ENCODE data around the gene CDT1.
A peak's percentile ranks its signal among the peaks of the same experiment; 100 is the strongest.

Gene CDT1

DNA sequence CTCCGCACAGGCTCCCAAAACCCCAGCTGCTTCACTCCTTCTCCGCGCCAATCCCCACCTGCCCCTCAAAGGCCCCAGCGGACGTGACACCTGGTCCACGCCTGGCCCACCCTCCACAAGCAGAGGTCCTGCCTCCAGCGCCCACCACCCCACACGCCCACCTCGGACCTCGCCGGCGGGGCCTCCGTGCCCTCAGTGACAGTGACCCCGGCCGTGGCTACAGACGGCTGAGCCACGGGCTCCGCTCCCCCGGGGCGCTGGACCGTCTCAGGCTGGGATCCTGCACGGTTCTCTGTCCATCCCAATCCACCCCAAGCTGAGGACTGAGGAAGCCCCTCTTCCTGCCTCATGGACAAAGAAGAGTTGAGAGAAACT is 43.6 kb upstream of the CDT1 start:
- H3K79me2 ChIP-seq (ENCODE audit: control insufficient read depth, insufficient read depth, low read length, poor library complexity): peaks cover 12% of the 10 kb centered on the region
- DNase-seq: no peak
- no peaks in the 10 kb centered on the region for H3K27me3 ChIP-seq (ENCODE audit: insufficient read depth, low read length)
- H4K8ac ChIP-seq (ENCODE audit: low read depth, low read length): no peak overlapping the region
- no peak overlapping the region for H2AFZ ChIP-seq (ENCODE audit: insufficient read depth, low read length, poor library complexity)
- H4K12ac ChIP-seq (ENCODE audit: low read depth, low read length): no peak overlapping the region
- no peak overlapping the region for H2BK12ac ChIP-seq (ENCODE audit: low read length)
- peaks cover 7% of the 10 kb centered on the region in 2 experiments for H3K36me3 ChIP-seq (ENCODE audit: control insufficient read depth in 1 of 2, insufficient read depth in 2 of 2, low read length in 2 of 2)
- H3K27ac ChIP-seq (ENCODE audit: low read depth, low read length): no peak overlapping the region
- H2AK5ac ChIP-seq (ENCODE audit: low read length): no peak overlapping the region
- peaks cover 6% of the 10 kb centered on the region for H3K9me3 ChIP-seq (ENCODE audit: insufficient read depth, low read depth, low read length)
- no peak overlapping the region for H3K4me3 ChIP-seq (ENCODE audit: low read depth, low read length)
- H3K4ac ChIP-seq (ENCODE audit: low read depth, low read length): no peak overlapping the region
- peak overlapping the region; percentile 10 for H4K91ac ChIP-seq (ENCODE audit: low read depth, low read length)
- no peak overlapping the region for H3K18ac ChIP-seq (ENCODE audit: low read length)
- H3K23ac ChIP-seq (ENCODE audit: low read length): no peak overlapping the region
- H2BK5ac ChIP-seq (ENCODE audit: low read depth, low read length, poor library complexity): no peak overlapping the region
- WGBS (ENCODE audit: extremely low coverage, insufficient coverage, insufficient read length): no CpG with 5 or more reads among the region's 22 CpGs
- H3K4me1 ChIP-seq (ENCODE audit: control insufficient read depth in 1 of 2, insufficient read depth in 2 of 2, low read length in 2 of 2): peaks cover 34 to 50% of the 10 kb centered on the region in 2 experiments
- H3K9ac ChIP-seq (ENCODE audit: low read length): no peak overlapping the region
- no peak overlapping the region for H3K14ac ChIP-seq (ENCODE audit: low read length)
- no peak overlapping the region for H2BK120ac ChIP-seq (ENCODE audit: insufficient read depth, low read length, poor library complexity)
- no peak overlapping the region for H3K4me2 ChIP-seq (ENCODE audit: low read length)
- peaks cover 19% of the 10 kb centered on the region for H3K79me1 ChIP-seq (ENCODE audit: low read length)

DNA sequence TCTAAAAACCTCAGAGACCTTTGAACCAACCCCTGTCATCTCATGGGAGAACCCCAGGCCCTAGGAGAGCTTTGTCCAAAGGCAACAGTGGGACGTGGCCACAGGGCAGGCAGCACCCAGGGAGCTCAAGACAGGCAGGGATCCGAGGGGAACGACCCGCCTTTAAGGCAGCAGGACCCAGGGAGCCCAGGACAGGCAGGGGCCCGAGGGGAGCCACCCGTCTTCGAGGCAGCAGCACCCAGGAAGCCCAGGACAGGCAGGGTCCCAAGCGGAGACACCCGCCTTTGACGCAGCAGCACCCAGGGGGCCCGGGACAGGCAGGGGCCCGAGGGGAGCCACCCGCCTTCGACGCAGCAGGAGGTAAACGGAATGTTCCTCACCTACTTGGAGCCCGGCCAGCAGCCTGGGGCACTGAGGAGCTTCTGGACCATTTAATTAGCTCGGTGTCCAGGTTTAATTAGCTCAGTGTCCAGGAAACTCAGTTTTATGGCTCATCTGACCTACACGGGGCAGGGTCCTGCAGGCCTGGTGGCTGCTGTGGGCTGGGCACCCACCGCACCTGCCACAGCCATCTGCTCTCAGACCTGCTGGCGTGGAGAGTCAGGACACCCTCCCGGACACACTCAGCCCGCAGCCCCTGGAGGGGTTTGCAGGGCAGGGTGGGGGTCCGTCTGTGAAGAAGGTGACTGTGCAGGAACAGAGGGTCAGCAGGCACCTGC is 43.0 kb upstream of the CDT1 start:
- Histone ChIP-seq H3K36me3 (ENCODE audit: control insufficient read depth in 1 of 2, insufficient read depth in 2 of 2, low read length in 2 of 2) (peaks cover 7% of the 10 kb centered on the region in 2 experiments), H4K12ac (ENCODE audit: low read depth, low read length) (no peak overlapping the region), H3K4me1 (ENCODE audit: control insufficient read depth in 1 of 2, insufficient read depth in 2 of 2, low read length in 2 of 2) (peaks cover 39 to 54% of the 10 kb centered on the region in 2 experiments), H3K4ac (ENCODE audit: low read depth, low read length) (peak overlapping the region; percentile 14), H4K8ac (ENCODE audit: low read depth, low read length) (no peak overlapping the region), H3K79me2 (ENCODE audit: control insufficient read depth, insufficient read depth, low read length, poor library complexity) (peaks cover 12% of the 10 kb centered on the region), H3K27me3 (ENCODE audit: insufficient read depth, low read length) (no peaks in the 10 kb centered on the region), H2BK12ac (ENCODE audit: low read length) (no peak overlapping the region), H2AK5ac (ENCODE audit: low read length) (peak overlapping the region; percentile 24), H3K14ac (ENCODE audit: low read length) (no peak overlapping the region), H3K27ac (ENCODE audit: low read depth, low read length) (no peak overlapping the region), H3K4me3 (ENCODE audit: low read depth, low read length) (no peak overlapping the region), H3K23ac (ENCODE audit: low read length) (no peak overlapping the region), H3K4me2 (ENCODE audit: low read length) (no peak overlapping the region), H3K9me3 (ENCODE audit: insufficient read depth, low read depth, low read length) (peaks cover 6% of the 10 kb centered on the region), H3K18ac (ENCODE audit: low read length) (no peak overlapping the region), H2AFZ (ENCODE audit: insufficient read depth, low read length, poor library complexity) (no peak overlapping the region), H3K79me1 (ENCODE audit: low read length) (peaks cover 19% of the 10 kb centered on the region), H4K91ac (ENCODE audit: low read depth, low read length) (no peak overlapping the region), H3K9ac (ENCODE audit: low read length) (no peak overlapping the region), H2BK120ac (ENCODE audit: insufficient read depth, low read length, poor library complexity) (no peak overlapping the region), H2BK5ac (ENCODE audit: low read depth, low read length, poor library complexity) (no peak overlapping the region)
- WGBS (ENCODE audit: extremely low coverage, insufficient coverage, insufficient read length): no CpG with 5 or more reads among the region's 24 CpGs
- DNase-seq: peak in 1 of 2 donors; percentile 49

DNA sequence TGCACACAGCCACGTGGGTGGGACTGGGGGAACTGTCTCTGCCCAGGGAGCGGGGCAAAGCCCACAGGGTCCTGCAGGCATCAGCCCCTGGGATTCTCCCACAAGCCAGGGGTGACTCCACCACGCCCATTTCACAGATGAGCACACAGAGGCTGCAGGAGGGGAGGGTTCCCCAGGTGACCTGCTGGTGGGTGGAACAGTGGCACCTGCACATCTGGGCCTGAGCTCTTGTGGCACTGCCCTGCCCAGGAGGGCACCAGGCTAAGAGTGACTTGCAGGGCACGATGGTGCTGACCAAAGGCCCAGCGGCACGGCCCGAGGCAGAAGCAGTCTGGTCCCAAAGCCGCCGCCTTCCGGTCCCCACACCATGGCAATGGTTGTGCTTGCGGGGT is 42.5 kb upstream of the CDT1 start:
- Histone ChIP-seq H2BK5ac (ENCODE audit: low read depth, low read length, poor library complexity) (no peak overlapping the region), H3K27ac (ENCODE audit: low read depth, low read length) (no peak overlapping the region), H3K79me1 (ENCODE audit: low read length) (peaks cover 19% of the 10 kb centered on the region), H2BK120ac (ENCODE audit: insufficient read depth, low read length, poor library complexity) (no peak overlapping the region), H2AK5ac (ENCODE audit: low read length) (no peak overlapping the region), H3K23ac (ENCODE audit: low read length) (no peak overlapping the region), H2AFZ (ENCODE audit: insufficient read depth, low read length, poor library complexity) (no peak overlapping the region), H3K27me3 (ENCODE audit: insufficient read depth, low read length) (no peaks in the 10 kb centered on the region), H4K8ac (ENCODE audit: low read depth, low read length) (no peak overlapping the region), H3K9me3 (ENCODE audit: insufficient read depth, low read depth, low read length) (peaks cover 6% of the 10 kb centered on the region), H3K9ac (ENCODE audit: low read length) (no peak overlapping the region), H3K4me1 (ENCODE audit: control insufficient read depth in 1 of 2, insufficient read depth in 2 of 2, low read length in 2 of 2) (peaks cover 44 to 53% of the 10 kb centered on the region in 2 experiments), H3K79me2 (ENCODE audit: control insufficient read depth, insufficient read depth, low read length, poor library complexity) (peaks cover 12% of the 10 kb centered on the region), H3K4me2 (ENCODE audit: low read length) (no peak overlapping the region), H3K4me3 (ENCODE audit: low read depth, low read length) (no peak overlapping the region), H2BK12ac (ENCODE audit: low read length) (no peak overlapping the region), H3K18ac (ENCODE audit: low read length) (peak overlapping the region; percentile 38), H3K36me3 (ENCODE audit: control insufficient read depth in 1 of 2, insufficient read depth in 2 of 2, low read length in 2 of 2) (peaks cover 7% of the 10 kb centered on the region in 2 experiments), H3K4ac (ENCODE audit: low read depth, low read length) (no peak overlapping the region), H4K91ac (ENCODE audit: low read depth, low read length) (no peak overlapping the region), H4K12ac (ENCODE audit: low read depth, low read length) (no peak overlapping the region), H3K14ac (ENCODE audit: low read length) (no peak overlapping the region)
- WGBS (ENCODE audit: extremely low coverage, insufficient coverage, insufficient read length): no CpG with 5 or more reads among the region's 11 CpGs
- peak in 1 of 2 donors; percentile 45 for DNase-seq

GRCh38 chr16:88761830-88762229 is 41.8 kb upstream of the CDT1 start:
- H3K23ac ChIP-seq (ENCODE audit: low read length): no peak overlapping the region

More at GRCh38 chr16:88761830-88762229, 41.8 kb upstream of the CDT1 start:
- WGBS (ENCODE audit: extremely low coverage, insufficient coverage, insufficient read length): no CpG with 5 or more reads among the region's 10 CpGs
- H3K79me2 ChIP-seq (ENCODE audit: control insufficient read depth, insufficient read depth, low read length, poor library complexity): peaks cover 15% of the 10 kb centered on the region
- peaks cover 48 to 59% of the 10 kb centered on the region in 2 experiments for H3K4me1 ChIP-seq (ENCODE audit: control insufficient read depth in 1 of 2, insufficient read depth in 2 of 2, low read length in 2 of 2)
- no peak overlapping the region for H2AK5ac ChIP-seq (ENCODE audit: low read length)
- no peaks in the 10 kb centered on the region for H3K27me3 ChIP-seq (ENCODE audit: insufficient read depth, low read length)
- H4K91ac ChIP-seq (ENCODE audit: low read depth, low read length): no peak overlapping the region
- H3K4me2 ChIP-seq (ENCODE audit: low read length): no peak overlapping the region
- no peak overlapping the region for H3K9ac ChIP-seq (ENCODE audit: low read length)
- H2BK12ac ChIP-seq (ENCODE audit: low read length): no peak overlapping the region
- H3K27ac ChIP-seq (ENCODE audit: low read depth, low read length): no peak overlapping the region
- no peak overlapping the region for H4K12ac ChIP-seq (ENCODE audit: low read depth, low read length)
- H3K9me3 ChIP-seq (ENCODE audit: insufficient read depth, low read depth, low read length): peaks cover 6% of the 10 kb centered on the region
- no peak overlapping the region for H2AFZ ChIP-seq (ENCODE audit: insufficient read depth, low read length, poor library complexity)
- H3K4me3 ChIP-seq (ENCODE audit: low read depth, low read length): no peak overlapping the region
- peak overlapping the region; percentile 18 for H3K18ac ChIP-seq (ENCODE audit: low read length)
- peaks cover 7% of the 10 kb centered on the region in 2 experiments for H3K36me3 ChIP-seq (ENCODE audit: control insufficient read depth in 1 of 2, insufficient read depth in 2 of 2, low read length in 2 of 2)
- H4K8ac ChIP-seq (ENCODE audit: low read depth, low read length): no peak overlapping the region
- peak; percentile 88 to 89 for DNase-seq
- no peak overlapping the region for H3K14ac ChIP-seq (ENCODE audit: low read length)
- H3K79me1 ChIP-seq (ENCODE audit: low read length): peaks cover 19% of the 10 kb centered on the region
- H2BK120ac ChIP-seq (ENCODE audit: insufficient read depth, low read length, poor library complexity): no peak overlapping the region
- H3K4ac ChIP-seq (ENCODE audit: low read depth, low read length): peak overlapping the region; percentile 35
- H2BK5ac ChIP-seq (ENCODE audit: low read depth, low read length, poor library complexity): no peak overlapping the region

Data from trophoblast cell (in vitro differentiated cells and primary cell).